GM18909 (cell line): ENCODE data around the gene FAM111B.
A peak's percentile ranks its signal among the peaks of the same experiment; 100 is the strongest.
"Not testable (repeated sequence)": the region's sequence is repeated elsewhere in the genome, so short reads cannot be mapped to it uniquely, and the experiment has no call there.

Experiments
- ATAC-seq: cut with Tn5 transposase; IDR thresholded peaks from one replicate; pipeline ENCODE4 v1.9.1; 2021; ENCODE audit warnings: mild to moderate bottlenecking; ENCODE audit not compliant: unreplicated experiment, poor library complexity

The FAM111B gene

DNA sequence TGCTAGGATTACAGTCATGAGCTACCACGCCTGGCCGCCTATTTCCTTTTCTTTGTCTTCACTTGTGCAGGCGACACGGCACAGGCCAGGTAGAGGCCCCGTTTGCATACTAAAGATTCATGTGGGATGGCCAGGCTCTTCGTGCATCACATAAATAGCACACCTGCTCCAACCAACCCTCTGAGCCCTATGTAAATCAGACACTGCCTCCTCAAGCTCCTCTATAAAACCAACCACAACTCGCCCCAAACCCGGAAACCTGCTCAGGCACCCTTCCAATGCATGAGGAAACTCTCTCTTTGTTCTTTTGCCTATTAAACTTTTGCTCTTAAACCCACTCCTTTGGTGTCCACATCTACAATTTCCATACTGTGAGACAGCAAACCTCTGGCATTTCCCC, 9.1 kb upstream of the FAM111B start:
- ATAC-seq, result not testable (repeated sequence)

DNA sequence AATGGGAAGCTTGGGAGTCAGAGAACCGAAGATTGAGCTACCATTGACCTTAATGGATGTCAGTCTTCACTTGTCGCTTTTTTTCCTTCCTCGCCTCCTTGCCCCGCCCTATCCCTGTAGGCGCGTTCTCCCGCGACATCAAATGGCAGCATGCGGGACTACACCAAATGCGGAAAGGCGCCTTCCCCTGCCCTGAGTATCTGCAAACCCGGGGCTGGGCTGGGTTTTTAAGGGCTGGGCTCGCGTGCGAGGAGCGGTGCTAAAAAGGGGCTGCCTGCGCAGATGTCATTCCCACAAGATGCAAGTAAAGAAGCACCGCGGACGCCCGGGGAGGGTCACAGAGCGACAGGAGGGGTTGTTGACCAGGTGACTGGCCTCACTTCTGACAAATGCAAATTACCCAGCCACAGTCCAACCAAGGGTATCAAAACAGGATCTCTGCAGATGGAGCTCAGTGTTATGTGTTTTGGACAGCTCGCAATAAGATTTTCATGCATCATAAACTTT, 4.7 kb upstream of the FAM111B start:
- peak; percentile 80 for ATAC-seq

DNA sequence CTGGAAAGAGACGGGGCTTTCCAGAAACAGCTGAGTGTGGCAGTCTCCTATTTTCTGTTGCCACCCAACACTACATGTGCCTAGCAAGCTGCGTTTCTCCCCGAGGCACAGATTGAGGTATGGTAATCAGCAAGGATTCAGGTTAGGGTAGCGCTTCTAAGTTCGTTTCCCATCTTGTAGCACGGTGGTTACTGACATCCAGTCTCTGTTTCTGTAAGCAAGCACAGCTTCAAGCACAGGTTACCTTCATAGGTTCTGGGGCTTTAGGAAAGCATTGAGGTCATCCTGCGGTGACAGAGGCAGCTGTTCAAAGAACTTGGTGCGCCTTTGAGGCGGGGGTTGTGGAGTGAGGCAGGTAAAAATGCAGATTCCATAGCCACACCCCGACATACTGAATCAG, 684 bp downstream of the FAM111B start:
- peak; percentile 39 for ATAC-seq

- no peak for ATAC-seq
These were observed 5.5 kb downstream of the FAM111B start for GRCh38 chr11:59112494-59112893.

GRCh38 chr11:59114344-59114743, 7.3 kb downstream of the FAM111B start:
- ATAC-seq, result no peak

- no peak for ATAC-seq
These were observed 8.5 kb downstream of the FAM111B start for GRCh38 chr11:59115553-59115952.

DNA sequence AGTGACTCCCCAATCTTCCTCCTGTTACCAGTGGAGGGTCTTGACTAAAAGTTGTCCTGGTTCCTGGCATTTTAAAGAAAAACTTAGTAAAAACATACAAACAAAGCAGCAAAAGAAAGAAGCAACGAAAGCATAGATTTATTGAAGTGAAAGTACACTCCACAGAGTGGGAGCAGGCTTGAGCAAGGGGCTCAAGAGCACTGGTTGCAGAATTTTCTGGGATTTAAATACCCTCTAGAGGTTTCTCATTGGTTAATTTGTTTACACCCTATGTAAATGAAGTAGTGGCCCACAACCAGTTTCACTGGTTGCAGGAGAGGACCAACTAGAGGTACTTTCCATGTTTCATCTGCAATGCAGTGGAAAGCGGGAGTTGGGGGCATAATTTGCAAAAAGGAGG, 10.7 kb downstream of the FAM111B start:
- no peak for ATAC-seq

DNA sequence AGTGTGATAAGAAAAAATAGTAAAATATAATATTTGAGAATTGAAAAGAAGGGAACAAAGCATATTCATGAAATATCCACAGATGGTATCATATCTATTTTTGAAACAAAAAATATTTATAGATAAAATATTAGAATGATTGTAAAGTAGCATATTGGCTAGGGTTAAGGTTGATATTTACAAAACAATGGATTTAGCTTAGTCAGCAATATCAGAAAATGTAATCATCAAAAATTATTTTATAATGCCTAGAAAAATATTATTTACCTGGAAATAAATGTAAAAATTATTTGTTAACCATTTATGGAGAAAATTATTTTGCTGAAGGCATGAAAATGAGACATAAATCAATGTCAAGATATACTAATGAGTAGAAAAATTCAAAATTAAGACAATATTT, 12.8 kb downstream of the FAM111B start:
- ATAC-seq, result no peak

GRCh38 chr11:59135648-59136461, 28.8 kb downstream of the FAM111B start:
- ATAC-seq, result peak; percentile 98

DNA sequence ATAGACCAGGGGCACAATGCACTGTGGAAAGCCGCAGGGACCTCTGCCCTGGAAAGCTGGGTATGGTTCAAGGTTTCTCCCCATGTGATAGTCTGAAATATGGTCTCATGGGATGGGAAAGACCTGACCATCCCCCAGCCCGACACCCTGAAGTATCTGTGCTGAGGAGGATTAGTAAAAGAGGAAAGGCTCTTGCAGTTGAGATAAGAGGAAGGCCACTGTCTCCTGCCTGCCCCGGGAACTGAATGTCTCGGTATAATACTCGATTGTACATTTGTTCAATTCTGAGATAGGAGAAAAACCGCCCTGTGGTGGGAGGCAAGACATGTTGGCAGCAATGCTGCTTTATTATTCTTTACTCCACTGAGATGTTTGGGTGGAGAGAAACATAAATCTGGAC, 29.5 kb downstream of the FAM111B start:
- not testable (repeated sequence) for ATAC-seq

DNA sequence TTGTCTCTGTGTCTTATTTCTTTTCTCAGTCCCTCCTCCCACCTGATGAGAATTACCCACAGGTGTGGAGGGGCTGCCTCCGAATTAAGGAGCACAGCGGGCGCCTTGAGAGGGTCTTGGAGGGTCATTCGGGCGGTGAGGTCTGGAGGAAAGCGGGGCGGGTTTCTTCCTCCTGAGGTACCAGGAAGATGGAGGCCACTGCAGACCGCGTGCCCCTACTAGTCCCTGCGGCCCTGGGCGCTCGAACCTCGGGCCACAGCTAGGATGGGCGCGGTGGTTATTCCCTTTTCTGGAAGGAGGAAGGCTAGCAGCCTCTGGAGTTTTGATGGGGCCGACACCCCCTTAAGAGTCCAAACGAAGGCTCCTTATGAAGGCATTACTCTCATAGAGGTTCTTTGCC, 30.2 kb downstream of the FAM111B start:
- ATAC-seq, result no peak

- ATAC-seq, result no peak
These were observed 31.6 kb downstream of the FAM111B start for GRCh38 chr11:59138643-59139042.

DNA sequence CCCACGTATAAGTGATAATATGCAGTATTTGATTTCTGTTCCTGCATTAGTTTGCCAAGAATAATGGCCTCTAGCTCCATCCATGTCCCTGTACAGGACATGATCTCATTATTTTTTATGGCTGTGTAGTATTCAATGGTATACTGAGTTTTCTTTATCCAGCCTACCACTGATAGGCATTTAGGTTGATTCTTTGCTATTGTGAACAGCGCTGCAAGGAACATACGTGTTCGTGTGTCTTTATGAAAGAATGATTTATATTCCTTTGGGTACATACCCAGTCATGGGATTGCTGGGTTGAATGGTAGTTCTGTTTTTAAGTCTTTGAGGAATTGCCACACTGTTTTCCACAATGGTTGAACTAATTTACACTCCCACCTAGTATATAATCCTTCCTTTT, 34.2 kb downstream of the FAM111B start:
- ATAC-seq, result no peak

DNA sequence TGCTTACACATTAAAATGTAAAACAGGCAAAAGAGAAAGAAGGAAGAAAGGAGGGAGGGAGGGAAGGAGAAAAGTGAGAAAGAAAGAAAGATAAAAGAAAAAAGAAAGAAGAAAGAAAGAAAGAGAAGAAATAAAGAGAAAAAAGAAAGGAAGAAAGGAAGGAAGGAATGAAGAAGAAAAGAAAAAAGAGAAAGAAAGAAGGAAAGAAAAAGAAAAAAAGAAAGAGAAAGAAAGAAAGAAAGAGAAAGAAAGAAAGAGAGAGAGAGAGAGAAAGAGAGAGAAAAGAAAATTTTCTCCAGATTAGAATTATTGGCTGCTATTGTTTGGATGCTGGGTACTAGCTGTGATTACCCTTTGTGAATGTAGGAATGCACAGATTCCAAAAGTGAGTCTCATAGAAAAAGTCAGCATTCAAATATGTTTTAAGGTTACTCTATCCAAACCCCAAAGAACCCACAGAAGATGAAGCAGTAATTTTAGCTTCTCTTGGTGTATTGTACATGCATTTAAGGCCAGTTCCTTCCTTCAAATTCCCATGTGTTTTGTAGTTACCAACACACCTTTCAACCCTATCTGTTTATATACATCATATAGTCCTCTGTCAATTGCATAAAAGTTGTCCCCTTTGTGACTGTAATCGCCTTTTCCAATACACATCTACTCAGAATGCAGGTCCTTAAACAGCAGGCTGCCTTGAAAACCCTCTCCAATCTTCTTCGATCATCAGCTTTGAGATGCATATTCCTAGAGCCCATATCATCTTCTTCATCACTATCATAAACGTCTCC, 34.8 kb downstream of the FAM111B start:
- ATAC-seq, result peak; percentile 1

GRCh38 chr11:59142530-59143507, 35.8 kb downstream of the FAM111B start, which contains the start of gene FAM111A:
Gene FAM111A, plus strand, starts transcription at chr11:59142856. Its CDS starts 6,017 bp downstream, at chr11:59148873.
- peak; percentile 76 for ATAC-seq

DNA sequence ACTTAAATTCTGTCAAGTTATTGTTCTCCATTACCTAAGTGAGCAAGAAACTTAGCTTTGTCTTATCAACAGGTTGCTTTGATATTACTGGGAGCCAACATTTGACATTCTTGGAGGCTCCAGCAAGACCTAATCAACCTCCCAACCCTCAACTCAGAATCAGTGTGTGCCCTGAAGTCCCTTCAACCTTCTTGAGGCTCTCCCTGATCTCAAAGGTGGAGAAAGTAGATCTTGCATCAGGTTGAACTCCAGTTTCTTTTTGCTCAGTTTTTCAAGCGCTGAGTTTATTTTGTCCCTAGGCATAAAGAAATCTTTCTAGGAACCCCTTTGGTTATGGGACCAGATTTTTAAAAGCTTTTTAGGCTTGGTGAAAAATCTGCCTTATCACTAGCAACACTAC, 37.1 kb downstream of the FAM111B start:
- no peak for ATAC-seq

- peak; percentile 55 for ATAC-seq
These were observed 37.7 kb downstream of the FAM111B start for GRCh38 chr11:59144579-59145345.

DNA sequence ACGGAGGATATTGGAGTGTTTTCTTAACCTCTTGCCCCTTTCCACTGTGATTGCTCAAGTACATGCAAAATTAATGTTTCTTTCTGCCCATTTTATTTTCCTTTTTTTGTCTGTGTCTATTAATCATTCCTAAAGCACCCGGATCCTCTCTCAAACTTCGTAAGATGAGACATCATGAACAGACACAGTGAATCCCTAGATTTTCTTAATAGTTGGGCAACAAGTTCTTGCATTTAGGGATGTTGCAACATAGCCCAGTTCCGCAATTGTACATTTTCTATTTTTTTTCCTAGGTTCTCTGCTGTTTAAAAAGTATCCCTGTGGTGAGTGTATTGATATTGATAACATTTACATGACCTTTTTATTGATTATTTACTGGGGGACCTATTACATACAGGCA, 38.5 kb downstream of the FAM111B start:
- no peak for ATAC-seq

DNA sequence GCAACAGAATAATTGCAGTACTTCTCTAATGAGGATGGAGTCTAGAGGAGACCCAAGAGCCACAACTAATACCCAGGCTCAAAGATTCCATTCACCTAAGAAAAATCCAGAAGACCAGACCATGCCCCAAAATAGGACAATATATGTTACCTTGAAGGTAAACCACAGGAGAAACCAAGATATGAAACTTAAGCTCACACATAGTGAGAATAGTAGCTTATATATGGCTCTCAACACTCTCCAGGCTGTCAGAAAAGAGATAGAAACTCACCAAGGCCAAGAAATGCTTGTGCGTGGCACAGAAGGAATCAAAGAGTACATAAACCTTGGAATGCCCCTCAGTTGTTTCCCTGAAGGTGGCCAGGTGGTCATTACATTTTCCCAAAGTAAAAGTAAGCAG, 44.7 kb downstream of the FAM111B start:
- ATAC-seq, result no peak
